ENCODE results near the gene RAB13. TPM values are rescaled to one million over a fixed set of nuclear protein-coding genes. Genes with fewer than 3 reads are reported as not detected.

The RAB13 gene
- total RNA-seq, 1 experiment from 2014 or later, result 70.6 TPM

DNA sequence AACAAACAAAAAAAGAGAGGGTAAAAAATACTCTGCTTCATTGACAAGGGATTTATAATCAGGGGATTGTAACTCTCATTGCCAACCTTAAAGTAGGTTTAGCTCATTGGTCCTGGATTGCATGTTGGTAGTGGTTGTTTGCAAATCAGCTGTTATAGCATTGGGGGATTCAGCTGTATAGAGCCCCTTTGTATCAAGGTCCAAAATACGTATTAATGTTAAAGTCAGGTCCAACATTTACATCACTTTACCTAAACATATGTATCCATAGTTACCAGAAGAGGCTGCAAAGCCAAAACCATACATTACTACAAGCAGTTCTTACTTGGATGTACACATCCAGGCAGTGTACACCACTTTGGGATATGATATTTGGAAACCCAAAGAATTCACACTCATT lies 33.8 kb upstream of the RAB13 start:
- Histone ChIP-seq H3K27ac (ENCODE audit: low read length) (no peak overlapping the region), H3K4me3 (ENCODE audit: low read depth in 2 of 2, low read length in 2 of 2) (no peak overlapping the region), H3K27me3 (ENCODE audit: control insufficient read depth, insufficient read depth, low read length) (no peaks in the 10 kb centered on the region), H3K4me1 (ENCODE audit: control insufficient read depth, insufficient read depth, low read length) (no peaks in the 10 kb centered on the region), H3K36me3 (ENCODE audit: control insufficient read depth, insufficient read depth, low read length) (no peaks in the 10 kb centered on the region), H3K9me3 (ENCODE audit: control insufficient read depth, insufficient read depth, low read depth, low read length) (no peaks in the 10 kb centered on the region)
- in situ Hi-C loops (cut with HindIII; ENCODE audit: low pct_unique_long_range_greater_than_20kb, low sequenced_read_pairs) (no loop called here), intact Hi-C loops (cut with micrococcal nuclease; ENCODE audit: unreplicated experiment) (no loop called here)
- no peak for DNase-seq (ENCODE audit: low read depth, low spot score)
- no peak for ATAC-seq
- POLR2A ChIA-PET, result interaction anchor here (0.6 kb wide), 1 partner anchor 229 kb away, joined by 5 read pairs; no protein-coding TSS in a partner anchor
- CTCF ChIA-PET, result no interaction called here
- no TSS peak for BruUV-seq (replicated peaks)
- TF ChIP-seq TCF7L2 (IDR thresholded peaks at IDR 0.05; ENCODE audit: low read depth, low read length), result no peak
- TF ChIP-seq, protein P1, sequence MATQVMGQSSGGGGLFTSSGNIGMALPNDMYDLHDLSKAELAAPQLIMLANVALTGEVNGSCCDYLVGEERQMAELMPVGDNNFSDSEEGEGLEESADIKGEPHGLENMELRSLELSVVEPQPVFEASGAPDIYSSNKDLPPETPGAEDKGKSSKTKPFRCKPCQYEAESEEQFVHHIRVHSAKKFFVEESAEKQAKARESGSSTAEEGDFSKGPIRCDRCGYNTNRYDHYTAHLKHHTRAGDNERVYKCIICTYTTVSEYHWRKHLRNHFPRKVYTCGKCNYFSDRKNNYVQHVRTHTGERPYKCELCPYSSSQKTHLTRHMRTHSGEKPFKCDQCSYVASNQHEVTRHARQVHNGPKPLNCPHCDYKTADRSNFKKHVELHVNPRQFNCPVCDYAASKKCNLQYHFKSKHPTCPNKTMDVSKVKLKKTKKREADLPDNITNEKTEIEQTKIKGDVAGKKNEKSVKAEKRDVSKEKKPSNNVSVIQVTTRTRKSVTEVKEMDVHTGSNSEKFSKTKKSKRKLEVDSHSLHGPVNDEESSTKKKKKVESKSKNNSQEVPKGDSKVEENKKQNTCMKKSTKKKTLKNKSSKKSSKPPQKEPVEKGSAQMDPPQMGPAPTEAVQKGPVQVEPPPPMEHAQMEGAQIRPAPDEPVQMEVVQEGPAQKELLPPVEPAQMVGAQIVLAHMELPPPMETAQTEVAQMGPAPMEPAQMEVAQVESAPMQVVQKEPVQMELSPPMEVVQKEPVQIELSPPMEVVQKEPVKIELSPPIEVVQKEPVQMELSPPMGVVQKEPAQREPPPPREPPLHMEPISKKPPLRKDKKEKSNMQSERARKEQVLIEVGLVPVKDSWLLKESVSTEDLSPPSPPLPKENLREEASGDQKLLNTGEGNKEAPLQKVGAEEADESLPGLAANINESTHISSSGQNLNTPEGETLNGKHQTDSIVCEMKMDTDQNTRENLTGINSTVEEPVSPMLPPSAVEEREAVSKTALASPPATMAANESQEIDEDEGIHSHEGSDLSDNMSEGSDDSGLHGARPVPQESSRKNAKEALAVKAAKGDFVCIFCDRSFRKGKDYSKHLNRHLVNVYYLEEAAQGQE (IDR thresholded peaks at IDR 0.05; ENCODE audit: insufficient read depth in 1 of 2, low read depth in 2 of 2, low read length in 1 of 2), result no peak
- no peak for TF ChIP-seq CTCF (IDR thresholded peaks at IDR 0.05)
- no peak for TF ChIP-seq SIN3A (IDR thresholded peaks at IDR 0.05; ENCODE audit: borderline replicate concordance, insufficient read depth, low read depth, low read length)
- TF ChIP-seq POLR2AphosphoS5 (IDR thresholded peaks at IDR 0.05; ENCODE audit: low read depth, low read length), result no peak

DNA sequence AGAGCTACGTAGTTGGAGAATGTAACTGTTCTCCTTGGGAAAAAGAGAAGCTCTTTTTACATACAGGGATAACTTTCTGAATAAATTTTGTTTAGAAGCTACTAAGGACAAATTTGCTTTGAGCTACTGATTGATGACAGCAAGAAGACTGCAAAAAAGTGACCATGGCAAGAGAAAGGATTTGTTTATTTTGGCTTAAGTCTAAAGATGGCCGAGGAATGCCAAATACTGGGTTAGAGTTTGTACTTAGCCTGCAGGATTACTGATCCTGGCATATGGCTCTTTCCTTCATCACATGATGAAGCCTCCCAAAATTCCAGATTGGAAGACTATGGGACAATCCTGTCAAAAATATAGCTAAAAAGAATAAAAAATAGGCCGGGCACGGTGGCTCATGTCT lies 33.1 kb upstream of the RAB13 start:
- ChIA-PET POLR2A (interaction anchor here (0.7 kb wide), 1 partner anchor 29 kb away, joined by 3 read pairs; the partner anchor contains the start of gene RPS27), CTCF (interaction anchor here (0.6 kb wide), 1 partner anchor 10 kb away, joined by 14 read pairs; no protein-coding TSS in a partner anchor)
- in situ Hi-C loops (cut with HindIII; ENCODE audit: low pct_unique_long_range_greater_than_20kb, low sequenced_read_pairs), result no loop called here
- H3K9me3 ChIP-seq (ENCODE audit: control insufficient read depth, insufficient read depth, low read depth, low read length), result no peaks in the 10 kb centered on the region
- H3K27ac ChIP-seq (ENCODE audit: low read length), result no peak overlapping the region
- TF ChIP-seq SIN3A (IDR thresholded peaks at IDR 0.05; ENCODE audit: borderline replicate concordance, insufficient read depth, low read depth, low read length) (no peak), CTCF (IDR thresholded peaks at IDR 0.05) (no peak), POLR2AphosphoS5 (IDR thresholded peaks at IDR 0.05; ENCODE audit: low read depth, low read length) (no peak), TCF7L2 (IDR thresholded peaks at IDR 0.05; ENCODE audit: low read depth, low read length) (no peak)
- TF ChIP-seq, protein P1 (IDR thresholded peaks at IDR 0.05; ENCODE audit: insufficient read depth in 1 of 2, low read depth in 2 of 2, low read length in 1 of 2), result no peak
- no TSS peak for BruUV-seq (replicated peaks)
- H3K27me3 ChIP-seq (ENCODE audit: control insufficient read depth, insufficient read depth, low read length), result no peaks in the 10 kb centered on the region
- intact Hi-C loops (cut with micrococcal nuclease; ENCODE audit: unreplicated experiment), result no loop called here
- DNase-seq (ENCODE audit: low read depth, low spot score) (no peak), ATAC-seq (no peak)
- no peaks in the 10 kb centered on the region for H3K4me1 ChIP-seq (ENCODE audit: control insufficient read depth, insufficient read depth, low read length)
- no peak overlapping the region for H3K4me3 ChIP-seq (ENCODE audit: low read depth in 2 of 2, low read length in 2 of 2)
- no peaks in the 10 kb centered on the region for H3K36me3 ChIP-seq (ENCODE audit: control insufficient read depth, insufficient read depth, low read length)
